GM23338 (cell line): Measurements from ENCODE around the gene MIER1.

Experiments used
- ZNF331 ChIP-seq: fragments of 250-450 bp; sonication (Bioruptor Pico); IDR thresholded peaks from 2 replicates; pipeline ENCODE4 v1.5.0; 2020; ENCODE audit warnings: low read depth, mild to moderate bottlenecking, moderate library complexity
- TF ChIP-seq, protein P1 (sequence below), 2 experiments: fragments of 200-600 bp in 1 of 2; sonication (generic) in 1 of 2; conservative IDR thresholded peaks; 2 replicates each; pipeline versions ENCODE4 v1.5.1 to v1.6.1; 2016 to 2017; ENCODE audit warnings: antibody characterized with exemption in 2 of 2, low read depth in 2 of 2, mild to moderate bottlenecking in 2 of 2, moderate library complexity in 1 of 2

DNA sequence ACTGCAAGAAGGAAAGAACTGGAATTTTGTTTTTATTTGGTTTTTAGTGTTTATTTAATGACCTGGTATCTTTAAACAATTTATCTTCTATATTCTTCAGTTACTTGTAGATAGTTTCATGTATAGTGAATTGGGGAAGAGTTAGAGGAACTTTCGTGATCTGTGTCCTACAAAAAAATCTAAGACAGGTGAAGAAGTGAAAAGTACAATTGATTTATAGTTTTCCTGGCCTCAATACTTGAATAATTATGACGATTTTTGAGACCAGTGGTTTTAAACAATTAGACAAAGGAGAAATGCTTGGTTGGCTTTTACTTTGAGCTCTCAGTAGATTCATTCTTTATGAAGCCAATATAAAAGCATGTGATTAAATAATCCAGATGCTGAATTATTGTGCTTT, 7.5 kb downstream of the MIER1 start:
- TF ChIP-seq, protein P1, sequence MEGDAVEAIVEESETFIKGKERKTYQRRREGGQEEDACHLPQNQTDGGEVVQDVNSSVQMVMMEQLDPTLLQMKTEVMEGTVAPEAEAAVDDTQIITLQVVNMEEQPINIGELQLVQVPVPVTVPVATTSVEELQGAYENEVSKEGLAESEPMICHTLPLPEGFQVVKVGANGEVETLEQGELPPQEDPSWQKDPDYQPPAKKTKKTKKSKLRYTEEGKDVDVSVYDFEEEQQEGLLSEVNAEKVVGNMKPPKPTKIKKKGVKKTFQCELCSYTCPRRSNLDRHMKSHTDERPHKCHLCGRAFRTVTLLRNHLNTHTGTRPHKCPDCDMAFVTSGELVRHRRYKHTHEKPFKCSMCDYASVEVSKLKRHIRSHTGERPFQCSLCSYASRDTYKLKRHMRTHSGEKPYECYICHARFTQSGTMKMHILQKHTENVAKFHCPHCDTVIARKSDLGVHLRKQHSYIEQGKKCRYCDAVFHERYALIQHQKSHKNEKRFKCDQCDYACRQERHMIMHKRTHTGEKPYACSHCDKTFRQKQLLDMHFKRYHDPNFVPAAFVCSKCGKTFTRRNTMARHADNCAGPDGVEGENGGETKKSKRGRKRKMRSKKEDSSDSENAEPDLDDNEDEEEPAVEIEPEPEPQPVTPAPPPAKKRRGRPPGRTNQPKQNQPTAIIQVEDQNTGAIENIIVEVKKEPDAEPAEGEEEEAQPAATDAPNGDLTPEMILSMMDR (conservative IDR thresholded peaks at IDR 0.05; ENCODE audit: low read depth in 2 of 2) = no peak
- TF ChIP-seq ZNF331 (CRISPR knock-in tag) = no peak
